K562 (cell line): ENCODE measurements around the gene PAQR8. TPM values are rescaled to one million over a fixed set of nuclear protein-coding genes. Genes with fewer than 3 reads are reported as not detected.

Experiments
- CEBPG ChIP-seq, 3 experiments: fragments of 200-800 bp in 1 of 3; sonication (Bioruptor generic) in 1 of 3; sonication (generic) in 1 of 3; formaldehyde crosslinking in 1 of 3; IDR thresholded peaks in 2 of 3; conservative IDR thresholded peaks in 1 of 3; 2 replicates each; pipeline versions ENCODE4 v1.6.1 to v1.8.0; 2016 to 2022; ENCODE audit warnings: missing compliant biosample characterization in 2 of 3, missing genetic modification characterization in 2 of 3, mild to moderate bottlenecking in 1 of 3, missing genetic modification reagents in 1 of 3
- ETS2 ChIP-seq: IDR thresholded peaks from 2 replicates; pipeline ENCODE4 v1.6.1; 2016; ENCODE audit warnings: borderline replicate concordance, missing genetic modification characterization, mild to moderate bottlenecking, moderate library complexity, missing compliant biosample characterization; ENCODE audit not compliant: poor library complexity, severe bottlenecking
- HIVEP1 ChIP-seq: fragments of 250-450 bp; sonication (Bioruptor Pico); IDR thresholded peaks from 2 replicates; pipeline ENCODE4 v1.4.0; 2020; ENCODE audit warnings: mild to moderate bottlenecking
- MTA2 ChIP-seq: fragments of 450-650 bp; IDR thresholded peaks from 2 replicates; pipeline ENCODE4 v1.6.1; 2016; ENCODE audit warnings: low read depth
- NUFIP1 ChIP-seq: fragments of 450-650 bp; IDR thresholded peaks from 2 replicates; pipeline ENCODE4 v1.6.1; 2018; ENCODE audit not compliant: partially characterized antibody
- RAD21 ChIP-seq, 2 experiments: fragments of 250-450 bp in 1 of 2; fragments of 450-650 bp in 1 of 2; sonication (Bioruptor Pico) in 1 of 2; formaldehyde crosslinking in 1 of 2; IDR thresholded peaks in 1 of 2; conservative IDR thresholded peaks in 1 of 2; 2 replicates each; pipeline versions ENCODE4 v1.4.0 to v1.8.0; 2020 to 2022; ENCODE audit warnings: mild to moderate bottlenecking in 2 of 2, moderate library complexity in 1 of 2
- SLC30A9 ChIP-seq: fragments of 250-450 bp; sonication (Bioruptor Pico); IDR thresholded peaks from 2 replicates; pipeline ENCODE4 v1.8.0; 2022; ENCODE audit warnings: mild to moderate bottlenecking, moderate library complexity
- TAF1 ChIP-seq: IDR thresholded peaks from 2 replicates; pipeline ENCODE4 v1.6.1; 2011; ENCODE audit warnings: mild to moderate bottlenecking, low read length, moderate library complexity; ENCODE audit not compliant: insufficient read depth, control insufficient read depth, severe bottlenecking; ENCODE audit errors: extremely low read depth
- TEAD1 ChIP-seq, 2 experiments: fragments of 450-650 bp in 1 of 2; sonication (generic) in 1 of 2; formaldehyde crosslinking; IDR thresholded peaks; 2 replicates each; pipeline versions ENCODE4 v1.4.0 to v1.8.0; 2020 to 2022; ENCODE audit warnings: mild to moderate bottlenecking in 2 of 2, missing genetic modification reagents in 1 of 2
- ZNF41 ChIP-seq: fragments of 250-450 bp; sonication (Bioruptor Pico); conservative IDR thresholded peaks from 2 replicates; pipeline ENCODE4 v1.4.0; 2020; ENCODE audit warnings: mild to moderate bottlenecking
- ZNF551 ChIP-seq: fragments of 250-450 bp; sonication (Bioruptor Pico); IDR thresholded peaks from 2 replicates; pipeline ENCODE4 v1.5.0; 2021; ENCODE audit warnings: mild to moderate bottlenecking, moderate library complexity
- polyA plus RNA-seq, 8 experiments: library from polyadenylated mRNA; depleted of rRNA in 4 of 8; stranded (reverse) in 5 of 8; unstranded in 3 of 8; fragments of >200 nt; fragmentation: Nextera tagmentation in 2 of 8; fragmentation: Illumina TruSeq in 1 of 8; extraction: Ambion mirVana in 2 of 8; extraction: Trizol in 1 of 8; gene quantifications; 2 replicates each; pipeline versions ENCODE4 v1.2.1 to v1.2.3, GENCODE V29; 2011 to 2014; ENCODE audit warnings: inconsistent platforms in 1 of 8, missing spikeins in 1 of 8
- total RNA-seq, 7 experiments: library from RNA; depleted of rRNA in 6 of 7; stranded (reverse); fragments of >200 nt in 6 of 7; fragmentation: Illumina TruSeq in 2 of 7; extraction: Trizol in 2 of 7; gene quantifications; 2 replicates each; pipeline versions ENCODE4 v1.2.1 to v1.2.3, GENCODE V29; 2011 to 2021; ENCODE audit warnings: low replicate concordance in 1 of 7
- TF ChIP-seq, protein P1 (sequence below): fragments of 450-650 bp; IDR thresholded peaks from 2 replicates; pipeline ENCODE4 v1.6.1; 2016; ENCODE audit warnings: low read depth, mild to moderate bottlenecking, moderate library complexity
- TF ChIP-seq, protein P2 (sequence below), 2 experiments: fragments of 450-650 bp in 1 of 2; IDR thresholded peaks; 2 replicates each; pipeline ENCODE4 v1.6.1; 2011 to 2017; ENCODE audit warnings: low read depth in 2 of 2, antibody characterized with exemption in 1 of 2, borderline replicate concordance in 1 of 2, low read length in 1 of 2, mild to moderate bottlenecking in 1 of 2, mixed read lengths in 1 of 2; ENCODE audit not compliant: control insufficient read depth in 1 of 2
- TF ChIP-seq, protein P3 (sequence below): fragments of 250-450 bp; sonication (Bioruptor Pico); IDR thresholded peaks from 2 replicates; pipeline ENCODE4 v1.8.0; 2021; ENCODE audit warnings: moderate library complexity, mild to moderate bottlenecking, inconsistent platforms
- TF ChIP-seq, protein P4 (sequence below): fragments of 250-450 bp; sonication (Bioruptor Pico); IDR thresholded peaks from 2 replicates; pipeline ENCODE4 v1.9.0; 2021; ENCODE audit warnings: mild to moderate bottlenecking, inconsistent platforms
- TF ChIP-seq, protein P5 (sequence below): fragments of 450-650 bp; formaldehyde crosslinking; IDR thresholded peaks from 2 replicates; pipeline ENCODE4 v1.4.0; 2020; ENCODE audit warnings: mild to moderate bottlenecking, moderate library complexity
- TF ChIP-seq, protein P6 (sequence below): fragments of 250-450 bp; sonication (Bioruptor Pico); IDR thresholded peaks from 2 replicates; pipeline ENCODE4 v1.5.0; 2021

PAQR8 gene
- total and polyA plus RNA-seq, 9 of the 15 experiments (the other 6 are each of a cell fraction or from before 2014, with no cell fraction given), result 1.4 to 10.2 (median 3.5) TPM

DNA sequence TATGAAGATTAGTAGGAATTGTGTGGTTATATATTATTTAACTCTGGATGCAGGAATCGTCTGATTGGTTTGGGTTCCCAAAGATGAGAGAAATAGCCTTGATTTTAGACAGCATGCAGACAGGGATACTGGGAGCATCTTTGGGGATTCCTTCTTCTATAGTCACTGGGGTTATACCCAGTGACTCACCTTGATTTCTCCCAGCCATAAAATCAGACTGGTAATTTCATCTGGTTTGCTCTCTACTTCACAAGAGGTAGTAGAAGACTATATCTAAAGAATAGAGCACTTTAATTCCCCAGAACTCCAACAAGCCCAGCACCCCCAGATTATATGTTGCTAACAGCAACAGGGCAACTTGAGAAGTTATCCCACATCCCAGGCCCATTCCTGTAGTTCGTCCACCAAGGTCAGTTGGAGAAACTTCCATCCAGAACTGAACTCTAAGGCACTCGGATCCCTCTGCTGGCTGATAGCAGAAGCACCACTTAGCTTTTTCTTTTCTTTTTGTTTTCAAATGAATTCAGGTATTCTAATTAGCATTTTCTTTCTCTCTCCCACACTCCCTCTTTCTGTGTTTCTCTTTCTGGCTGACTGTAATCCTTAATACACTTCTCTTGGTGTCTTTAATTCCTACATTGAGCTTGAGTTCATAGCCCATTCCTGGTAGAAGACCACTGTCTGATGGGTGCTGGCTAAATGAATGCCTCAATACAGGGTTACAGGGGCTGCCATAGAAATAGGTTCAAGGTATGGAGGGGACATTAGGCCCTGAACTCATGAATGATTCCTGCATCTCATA lies 37.8 kb downstream of the PAQR8 start (continued):
- TF ChIP-seq, protein P1, sequence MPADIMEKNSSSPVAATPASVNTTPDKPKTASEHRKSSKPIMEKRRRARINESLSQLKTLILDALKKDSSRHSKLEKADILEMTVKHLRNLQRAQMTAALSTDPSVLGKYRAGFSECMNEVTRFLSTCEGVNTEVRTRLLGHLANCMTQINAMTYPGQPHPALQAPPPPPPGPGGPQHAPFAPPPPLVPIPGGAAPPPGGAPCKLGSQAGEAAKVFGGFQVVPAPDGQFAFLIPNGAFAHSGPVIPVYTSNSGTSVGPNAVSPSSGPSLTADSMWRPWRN, result no peak
- TF ChIP-seq TAF1 (no peak), MTA2 (no peak), TEAD1 (CRISPR knock-in tag; IDR thresholded peaks at IDR 0.05) (no peak), RAD21 (CRISPR knock-in tag; conservative IDR thresholded peaks at IDR 0.05 in 1 of 2, IDR thresholded peaks at IDR 0.05 in 1 of 2) (peak; percentile 87 to 92), ZNF551 (CRISPR knock-in tag) (no peak), ETS2 (tag) (no peak), ZNF41 (CRISPR knock-in tag) (no peak), SLC30A9 (CRISPR knock-in tag) (no peak), NUFIP1 (no peak), CEBPG (CRISPR knock-in tag; IDR thresholded peaks at IDR 0.05) (no peak), CEBPG (tag; conservative IDR thresholded peaks at IDR 0.05 in 1 of 2, IDR thresholded peaks at IDR 0.05 in 1 of 2) (no peak), HIVEP1 (CRISPR knock-in tag) (no peak)
- TF ChIP-seq, protein P2, sequence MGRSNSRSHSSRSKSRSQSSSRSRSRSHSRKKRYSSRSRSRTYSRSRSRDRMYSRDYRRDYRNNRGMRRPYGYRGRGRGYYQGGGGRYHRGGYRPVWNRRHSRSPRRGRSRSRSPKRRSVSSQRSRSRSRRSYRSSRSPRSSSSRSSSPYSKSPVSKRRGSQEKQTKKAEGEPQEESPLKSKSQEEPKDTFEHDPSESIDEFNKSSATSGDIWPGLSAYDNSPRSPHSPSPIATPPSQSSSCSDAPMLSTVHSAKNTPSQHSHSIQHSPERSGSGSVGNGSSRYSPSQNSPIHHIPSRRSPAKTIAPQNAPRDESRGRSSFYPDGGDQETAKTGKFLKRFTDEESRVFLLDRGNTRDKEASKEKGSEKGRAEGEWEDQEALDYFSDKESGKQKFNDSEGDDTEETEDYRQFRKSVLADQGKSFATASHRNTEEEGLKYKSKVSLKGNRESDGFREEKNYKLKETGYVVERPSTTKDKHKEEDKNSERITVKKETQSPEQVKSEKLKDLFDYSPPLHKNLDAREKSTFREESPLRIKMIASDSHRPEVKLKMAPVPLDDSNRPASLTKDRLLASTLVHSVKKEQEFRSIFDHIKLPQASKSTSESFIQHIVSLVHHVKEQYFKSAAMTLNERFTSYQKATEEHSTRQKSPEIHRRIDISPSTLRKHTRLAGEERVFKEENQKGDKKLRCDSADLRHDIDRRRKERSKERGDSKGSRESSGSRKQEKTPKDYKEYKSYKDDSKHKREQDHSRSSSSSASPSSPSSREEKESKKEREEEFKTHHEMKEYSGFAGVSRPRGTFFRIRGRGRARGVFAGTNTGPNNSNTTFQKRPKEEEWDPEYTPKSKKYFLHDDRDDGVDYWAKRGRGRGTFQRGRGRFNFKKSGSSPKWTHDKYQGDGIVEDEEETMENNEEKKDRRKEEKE (IDR thresholded peaks at IDR 0.05; ENCODE audit: borderline replicate concordance in 1 of 2, control insufficient read depth in 1 of 2, low read depth in 2 of 2, low read length in 1 of 2), result no peak
- TF ChIP-seq, protein P3, sequence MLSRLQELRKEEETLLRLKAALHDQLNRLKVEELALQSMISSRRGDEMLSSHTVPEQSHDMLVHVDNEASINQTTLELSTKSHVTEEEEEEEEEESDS (CRISPR knock-in tag), result no peak
- TF ChIP-seq, protein P4, sequence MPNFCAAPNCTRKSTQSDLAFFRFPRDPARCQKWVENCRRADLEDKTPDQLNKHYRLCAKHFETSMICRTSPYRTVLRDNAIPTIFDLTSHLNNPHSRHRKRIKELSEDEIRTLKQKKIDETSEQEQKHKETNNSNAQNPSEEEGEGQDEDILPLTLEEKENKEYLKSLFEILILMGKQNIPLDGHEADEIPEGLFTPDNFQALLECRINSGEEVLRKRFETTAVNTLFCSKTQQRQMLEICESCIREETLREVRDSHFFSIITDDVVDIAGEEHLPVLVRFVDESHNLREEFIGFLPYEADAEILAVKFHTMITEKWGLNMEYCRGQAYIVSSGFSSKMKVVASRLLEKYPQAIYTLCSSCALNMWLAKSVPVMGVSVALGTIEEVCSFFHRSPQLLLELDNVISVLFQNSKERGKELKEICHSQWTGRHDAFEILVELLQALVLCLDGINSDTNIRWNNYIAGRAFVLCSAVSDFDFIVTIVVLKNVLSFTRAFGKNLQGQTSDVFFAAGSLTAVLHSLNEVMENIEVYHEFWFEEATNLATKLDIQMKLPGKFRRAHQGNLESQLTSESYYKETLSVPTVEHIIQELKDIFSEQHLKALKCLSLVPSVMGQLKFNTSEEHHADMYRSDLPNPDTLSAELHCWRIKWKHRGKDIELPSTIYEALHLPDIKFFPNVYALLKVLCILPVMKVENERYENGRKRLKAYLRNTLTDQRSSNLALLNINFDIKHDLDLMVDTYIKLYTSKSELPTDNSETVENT, result no peak
- TF ChIP-seq, protein P5, sequence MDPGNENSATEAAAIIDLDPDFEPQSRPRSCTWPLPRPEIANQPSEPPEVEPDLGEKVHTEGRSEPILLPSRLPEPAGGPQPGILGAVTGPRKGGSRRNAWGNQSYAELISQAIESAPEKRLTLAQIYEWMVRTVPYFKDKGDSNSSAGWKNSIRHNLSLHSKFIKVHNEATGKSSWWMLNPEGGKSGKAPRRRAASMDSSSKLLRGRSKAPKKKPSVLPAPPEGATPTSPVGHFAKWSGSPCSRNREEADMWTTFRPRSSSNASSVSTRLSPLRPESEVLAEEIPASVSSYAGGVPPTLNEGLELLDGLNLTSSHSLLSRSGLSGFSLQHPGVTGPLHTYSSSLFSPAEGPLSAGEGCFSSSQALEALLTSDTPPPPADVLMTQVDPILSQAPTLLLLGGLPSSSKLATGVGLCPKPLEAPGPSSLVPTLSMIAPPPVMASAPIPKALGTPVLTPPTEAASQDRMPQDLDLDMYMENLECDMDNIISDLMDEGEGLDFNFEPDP (CRISPR knock-in tag), result no peak
- TF ChIP-seq, protein P6, sequence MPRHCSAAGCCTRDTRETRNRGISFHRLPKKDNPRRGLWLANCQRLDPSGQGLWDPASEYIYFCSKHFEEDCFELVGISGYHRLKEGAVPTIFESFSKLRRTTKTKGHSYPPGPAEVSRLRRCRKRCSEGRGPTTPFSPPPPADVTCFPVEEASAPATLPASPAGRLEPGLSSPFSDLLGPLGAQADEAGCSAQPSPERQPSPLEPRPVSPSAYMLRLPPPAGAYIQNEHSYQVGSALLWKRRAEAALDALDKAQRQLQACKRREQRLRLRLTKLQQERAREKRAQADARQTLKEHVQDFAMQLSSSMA, result no peak
